ENCODE results near the gene TIMP4. TPM values are rescaled to one million over a fixed set of nuclear protein-coding genes. Genes with fewer than 3 reads are reported as not detected.

The TIMP4 gene
- total RNA-seq, 1 donor from 2014 or later: 0.41 TPM

Other genes starting within 250 kb of the TIMP4 start
- 0.23 and 0.30 TPM in 2 replicates for gene SYN2, start 154.5 kb downstream of the TIMP4 start, total RNA-seq
- 40.1 and 43.6 TPM in 2 replicates for gene PPARG, start 130.2 kb upstream of the TIMP4 start, total RNA-seq